PC-9 (cell line): ENCODE data around the gene MOV10. TPM values are rescaled to one million over a fixed set of nuclear protein-coding genes. Genes with fewer than 3 reads are reported as not detected.

Experiments used
- BruUV-seq: library from RNA; stranded (reverse); fragments of 400-500 nt; replicated peaks from 2 replicates; lab custom pipeline; 2021; lab: Mats Ljungman, UMichigan
- CTCF ChIA-PET: fragments of 300-600 bp; sonication (Branson Sonifier 250); formaldehyde crosslinking; loops from one replicate; lab custom pipeline; 2022; ENCODE audit warnings: antibody characterized with exemption; lab: Charles Lee
- POLR2A ChIA-PET: fragments of 300-600 bp; sonication (Branson Sonifier 250); formaldehyde crosslinking; loops from one replicate; lab custom pipeline; 2022; ENCODE audit warnings: antibody characterized with exemption; ENCODE audit not compliant: unreplicated experiment; lab: Charles Lee
- DNase-seq, 2 experiments: peaks; one replicate each; pipeline versions ENCODE4 v3.0.0 to v3.0.0-alpha.2; 2015 to 2022; ENCODE audit warnings: mixed read lengths in 1 of 2
- H2AFZ ChIP-seq: fragments of 200-600 bp; sonication (generic); 2 replicates; pipeline ENCODE4 v1.8.1; 2017; ENCODE audit warnings: antibody characterized with exemption
- H3F3A ChIP-seq: fragments of 200-600 bp; sonication (generic); 2 replicates; pipeline ENCODE4 v1.8.1; 2017; ENCODE audit warnings: antibody characterized with exemption, mild to moderate bottlenecking, low read depth; ENCODE audit not compliant: insufficient read depth
- H3K27ac ChIP-seq: fragments of 200-600 bp; sonication (generic); 2 replicates; pipeline ENCODE4 v1.6.1; 2016; ENCODE audit warnings: mixed run types
- H3K27me3 ChIP-seq: fragments of 200-600 bp; sonication (generic); 2 replicates; pipeline ENCODE4 v1.6.1; 2016; ENCODE audit warnings: low read depth, mixed run types; ENCODE audit not compliant: insufficient read depth
- H3K36me3 ChIP-seq: fragments of 200-600 bp; sonication (generic); 2 replicates; pipeline ENCODE4 v1.6.1; 2016; ENCODE audit warnings: low read depth, mixed run types
- H3K4me1 ChIP-seq: fragments of 200-600 bp; sonication (generic); replicated peaks from 2 replicates; pipeline ENCODE4 v1.6.1; 2016; ENCODE audit warnings: mixed run types; ENCODE audit not compliant: insufficient read depth
- H3K4me2 ChIP-seq: fragments of 200-600 bp; sonication (generic); 2 replicates; pipeline ENCODE4 v1.6.1; 2017; ENCODE audit warnings: mixed run types
- H3K4me3 ChIP-seq: fragments of 200-600 bp; sonication (generic); 2 replicates; pipeline ENCODE4 v1.6.1; 2016; ENCODE audit warnings: mixed run types
- H3K79me2 ChIP-seq: fragments of 200-600 bp; sonication (generic); 2 replicates; pipeline ENCODE4 v1.6.1; 2017; ENCODE audit warnings: low read depth, mixed run types
- H3K9me2 ChIP-seq: fragments of 200-600 bp; sonication (generic); 2 replicates; pipeline ENCODE4 v1.8.1; 2017; ENCODE audit warnings: mild to moderate bottlenecking; ENCODE audit not compliant: insufficient read depth
- H3K9me3 ChIP-seq: fragments of 200-600 bp; sonication (generic); 2 replicates; pipeline ENCODE4 v1.8.1; 2016; ENCODE audit warnings: low read depth; ENCODE audit not compliant: insufficient read depth
- H4K20me1 ChIP-seq: fragments of 200-600 bp; sonication (generic); 2 replicates; pipeline ENCODE4 v1.8.1; 2017; ENCODE audit not compliant: insufficient read depth
- CTCF ChIP-seq: fragments of 200-600 bp; sonication (generic); conservative IDR thresholded peaks from 2 replicates; pipeline ENCODE4 v1.6.1; 2017; ENCODE audit warnings: mixed run types, antibody characterized with exemption, mild to moderate bottlenecking, moderate library complexity
- EZH2 ChIP-seq: fragments of 200-600 bp; sonication (generic); IDR thresholded peaks from 2 replicates; pipeline ENCODE4 v1.8.0; 2017; ENCODE audit warnings: antibody characterized with exemption, low read depth
- intact Hi-C: fragments of 100-400 bp; cut with micrococcal nuclease; formaldehyde crosslinking; loops from one replicate; pipeline ENCODE4 v1.10.0; 2022; ENCODE audit not compliant: unreplicated experiment
- total RNA-seq: library from RNA; stranded (reverse); gene quantifications from 2 replicates; pipeline ENCODE4 v1.2.3, GENCODE V29; 2021

Gene MOV10
- total RNA-seq, 1 experiment from 2014 or later = 73.7 TPM

DNA sequence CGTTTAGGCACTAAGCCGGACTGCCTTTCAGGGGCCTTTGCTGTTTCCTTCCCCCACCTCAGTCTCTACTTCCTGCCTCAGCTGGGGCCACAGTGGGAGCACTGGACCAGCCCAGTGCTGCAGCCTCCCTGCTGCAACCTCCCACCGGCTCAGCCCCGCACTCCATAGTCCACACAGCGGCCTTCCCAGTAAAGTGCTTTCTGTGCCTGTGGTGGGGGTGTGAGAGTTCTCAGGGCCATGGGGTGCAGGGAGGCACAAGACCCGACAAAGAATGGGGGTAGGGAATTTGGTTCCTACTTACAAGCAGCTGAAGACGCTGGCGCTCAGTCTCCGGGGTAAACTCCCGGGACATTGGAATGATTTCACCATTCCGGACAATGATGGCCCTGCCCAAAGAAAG is 37.2 kb downstream of the MOV10 start:
- no peak overlapping the region for H2AFZ ChIP-seq
- no peaks in the 10 kb centered on the region for H3K9me3 ChIP-seq
- no peak for DNase-seq
- TF ChIP-seq CTCF (no peak), EZH2 (no peak)
- no peaks in the 10 kb centered on the region for H3K27me3 ChIP-seq
- H3K27ac ChIP-seq = no peak overlapping the region
- H3K4me1 ChIP-seq = peaks cover 26% of the 10 kb centered on the region
- BruUV-seq = no TSS peak
- no peak overlapping the region for H3K4me3 ChIP-seq
- H4K20me1 ChIP-seq = no peaks in the 10 kb centered on the region
- peaks cover 2% of the 10 kb centered on the region for H3K79me2 ChIP-seq
- peaks cover 9% of the 10 kb centered on the region for H3F3A ChIP-seq
- POLR2A ChIA-PET = no interaction called here
- H3K36me3 ChIP-seq = no peaks in the 10 kb centered on the region
- no peaks in the 10 kb centered on the region for H3K9me2 ChIP-seq
- CTCF ChIA-PET = no interaction called here
- H3K4me2 ChIP-seq = no peak overlapping the region
- intact Hi-C loops = no loop called here

DNA sequence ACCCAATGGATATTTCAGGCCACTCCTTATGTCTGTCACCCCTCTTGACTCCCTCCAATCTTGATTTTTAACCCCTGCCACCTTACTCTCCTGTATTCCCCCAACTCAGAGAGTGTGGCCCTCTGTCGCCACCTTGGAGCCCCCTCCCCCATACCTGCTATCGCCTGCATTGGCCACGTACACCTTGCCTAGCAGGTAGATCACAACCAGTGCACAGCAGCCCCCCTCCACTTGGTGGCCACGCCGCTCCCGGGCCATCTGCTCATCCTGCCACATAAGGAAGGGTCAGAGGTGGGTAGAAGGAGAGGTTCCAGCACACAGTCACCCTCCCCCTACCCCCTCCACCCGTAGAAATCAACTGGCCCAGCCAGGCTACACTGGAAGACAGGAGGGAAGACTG is 37.7 kb downstream of the MOV10 start:
- Histone ChIP-seq H3K36me3 (no peaks in the 10 kb centered on the region), H3K4me1 (peaks cover 26% of the 10 kb centered on the region), H3K9me3 (no peaks in the 10 kb centered on the region), H4K20me1 (no peaks in the 10 kb centered on the region), H3K27me3 (no peaks in the 10 kb centered on the region), H3K79me2 (no peaks in the 10 kb centered on the region), H3K4me3 (no peak overlapping the region), H3K27ac (no peak overlapping the region), H3F3A (peaks cover 11% of the 10 kb centered on the region), H2AFZ (no peak overlapping the region), H3K4me2 (no peak overlapping the region), H3K9me2 (no peaks in the 10 kb centered on the region)
- DNase-seq = no peak
- ChIA-PET POLR2A (no interaction called here), CTCF (no interaction called here)
- intact Hi-C loops = no loop called here
- BruUV-seq = no TSS peak
- no peak for TF ChIP-seq CTCF

- no peaks in the 10 kb centered on the region for H3K79me2 ChIP-seq
- H4K20me1 ChIP-seq = no peaks in the 10 kb centered on the region
- DNase-seq = no peak
- H3K27me3 ChIP-seq = no peaks in the 10 kb centered on the region
- H2AFZ ChIP-seq = no peak overlapping the region
- CTCF ChIA-PET = no interaction called here
- no peak overlapping the region for H3K27ac ChIP-seq
- H3F3A ChIP-seq = peaks cover 11% of the 10 kb centered on the region
- peaks cover 24% of the 10 kb centered on the region for H3K4me1 ChIP-seq
- no peaks in the 10 kb centered on the region for H3K36me3 ChIP-seq
- no peaks in the 10 kb centered on the region for H3K9me2 ChIP-seq
- BruUV-seq = no TSS peak
- no peak overlapping the region for H3K4me3 ChIP-seq
- POLR2A ChIA-PET = no interaction called here
- intact Hi-C loops = no loop called here
- no peak overlapping the region for H3K4me2 ChIP-seq
- TF ChIP-seq EZH2 (no peak), CTCF (no peak)
- no peaks in the 10 kb centered on the region for H3K9me3 ChIP-seq
Observed at GRCh38 chr1:112712701-112713128, 38.3 kb downstream of the MOV10 start.
